GM18508 (cell line): ENCODE results near the gene DHRSX.
"Not testable (repeated sequence)": the region's sequence is repeated elsewhere in the genome, so short reads cannot be mapped to it uniquely, and the experiment has no call there.

ENCODE experiments used
- ATAC-seq: cut with Tn5 transposase; IDR thresholded peaks from one replicate; pipeline ENCODE4 v1.9.1; 2021; ENCODE audit warnings: moderate number of reproducible peaks; ENCODE audit not compliant: insufficient read depth, unreplicated experiment

DHRSX gene

DNA sequence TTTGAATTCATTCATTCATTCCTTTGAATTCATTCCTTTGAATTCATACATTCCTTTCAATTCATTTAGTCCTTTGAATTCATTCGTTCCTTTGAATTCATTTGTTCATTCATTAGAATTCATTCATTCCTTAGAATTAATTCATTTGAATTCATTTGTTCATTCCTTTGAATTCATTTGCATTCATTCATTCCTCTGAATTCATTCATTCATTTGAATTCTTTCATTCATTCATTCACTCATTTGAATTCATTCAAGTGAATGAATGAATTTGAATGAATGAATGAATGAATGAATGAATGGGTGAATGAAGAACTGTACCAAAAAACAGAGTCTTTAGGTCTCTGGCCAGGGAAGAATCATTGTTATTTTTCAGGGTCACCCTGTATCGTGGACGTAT lies 216.6 kb downstream of the DHRSX start:
- no peak for ATAC-seq

DNA sequence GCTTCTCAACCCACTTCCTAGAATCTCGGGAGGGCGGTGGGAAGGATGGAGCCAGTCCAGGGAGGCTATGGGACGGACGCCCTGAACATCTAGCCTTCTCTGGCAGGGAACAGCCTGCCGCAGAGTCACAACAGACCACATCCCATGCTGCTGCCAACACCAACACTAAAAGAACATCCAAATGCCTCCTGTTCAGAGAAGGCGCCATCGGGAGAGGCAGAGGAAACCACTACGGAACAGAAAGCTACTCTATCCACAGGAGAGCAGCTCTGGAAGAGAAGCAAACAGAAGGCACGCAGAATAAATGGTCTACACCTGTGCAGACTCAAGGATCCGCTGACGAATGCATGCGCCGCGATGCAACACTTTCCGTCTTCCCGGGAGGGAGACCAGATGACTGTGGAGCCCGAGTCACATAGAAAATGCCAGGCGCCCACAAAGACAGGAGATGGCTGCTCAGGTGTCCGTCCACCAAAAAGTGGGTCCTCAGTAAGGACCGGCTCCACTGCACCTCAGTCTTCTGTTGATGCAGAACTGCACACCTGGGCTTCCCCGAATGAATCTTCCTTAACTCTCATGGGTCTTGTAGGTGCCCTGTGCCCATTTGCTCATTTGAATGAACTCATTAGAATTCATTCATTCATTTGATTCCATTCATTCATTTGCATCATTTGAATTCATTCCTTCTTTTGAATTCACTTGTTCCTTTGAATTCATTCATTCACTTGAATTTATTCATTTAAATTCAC lies 217.5 kb downstream of the DHRSX start:
- ATAC-seq = no peak

DNA sequence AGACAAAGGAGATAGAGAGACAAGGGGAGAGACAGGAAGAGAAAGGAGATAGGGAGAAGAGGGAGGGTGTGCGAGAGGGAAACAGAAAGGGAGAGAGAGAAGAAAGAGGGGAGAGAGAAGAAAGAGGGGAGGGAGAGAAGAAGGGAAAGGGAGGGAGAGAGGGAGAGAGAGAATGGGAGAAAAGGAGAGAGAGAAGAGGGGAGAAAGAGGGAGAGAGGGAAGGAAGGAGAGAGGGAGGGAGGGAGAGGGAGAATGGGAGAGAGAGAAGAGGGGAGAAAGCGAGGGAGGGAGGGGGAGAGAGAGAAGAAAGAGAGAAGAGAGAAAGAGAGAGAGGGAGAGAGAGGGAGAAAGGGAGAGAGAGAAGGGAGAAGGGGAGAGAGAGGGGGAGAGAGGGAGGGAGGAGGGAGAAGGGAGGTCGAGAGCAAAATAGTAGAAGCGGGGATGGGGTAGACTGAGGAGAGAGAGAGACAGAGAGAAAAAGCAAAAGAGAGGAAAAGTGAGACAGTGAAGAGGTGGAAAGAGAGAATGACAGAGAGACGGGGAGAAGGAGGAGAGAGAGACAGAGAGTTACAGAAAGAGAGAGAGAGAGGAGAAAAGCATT lies 218.2 kb downstream of the DHRSX start:
- ATAC-seq = no peak

DNA sequence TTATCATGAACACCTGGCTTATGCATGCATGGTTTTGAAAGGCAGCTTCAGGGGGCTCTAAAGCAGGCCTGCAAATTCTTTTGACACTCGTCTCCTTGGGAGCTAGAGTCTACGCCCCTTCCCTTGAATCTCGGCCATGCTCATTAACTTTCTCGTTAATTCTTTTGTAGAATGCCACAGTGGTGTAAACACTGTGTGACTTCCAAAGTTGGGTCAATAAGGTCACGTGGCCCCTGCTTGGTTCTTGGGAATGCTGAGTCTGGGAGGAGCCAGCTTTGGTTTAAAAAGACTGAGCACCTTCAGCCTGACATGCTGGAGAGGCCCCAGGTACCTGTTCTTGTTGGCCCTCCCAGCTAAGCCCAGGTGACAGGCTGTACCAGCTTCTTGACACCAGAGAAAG lies 228.4 kb downstream of the DHRSX start:
- no peak for ATAC-seq

DNA sequence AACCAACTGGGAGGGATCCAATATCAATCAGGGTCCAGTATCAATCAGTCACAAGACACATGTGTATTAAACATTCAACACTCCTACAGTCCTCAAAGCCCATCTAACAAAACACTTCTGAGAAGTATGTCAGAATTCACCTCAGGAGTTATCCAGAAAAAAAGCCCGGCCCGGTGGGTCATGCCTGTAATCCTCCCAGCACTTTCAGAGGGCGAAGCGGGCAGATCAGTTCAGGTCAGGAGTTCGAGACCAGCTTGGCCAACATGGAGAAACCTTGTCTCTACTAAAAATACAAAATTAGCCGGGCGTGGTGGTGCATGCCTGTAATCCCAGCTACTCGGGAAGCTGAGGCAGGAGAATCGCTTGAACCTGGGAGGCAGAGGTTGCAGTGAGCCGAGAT lies 229.2 kb downstream of the DHRSX start:
- ATAC-seq = not testable (repeated sequence)

DNA sequence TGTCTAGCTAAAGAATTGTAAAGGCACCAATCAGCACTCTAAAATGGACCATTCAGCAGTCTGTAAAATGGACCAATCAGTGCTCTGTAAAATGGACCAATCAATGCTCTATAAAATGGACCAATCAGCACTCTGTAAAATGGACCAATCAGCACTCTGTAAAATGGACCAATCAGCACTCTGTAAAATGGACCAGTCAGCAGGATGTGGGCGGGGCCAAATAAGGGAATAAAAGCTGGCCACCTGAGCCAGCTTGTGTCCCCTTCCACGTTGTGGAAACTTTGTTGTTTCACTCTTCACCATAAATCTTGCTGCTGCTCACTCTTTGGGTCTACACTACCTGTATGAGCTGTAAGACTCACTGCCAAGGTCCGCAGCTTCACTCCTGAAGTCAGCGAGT lies 230.0 kb downstream of the DHRSX start:
- ATAC-seq = not testable (repeated sequence)

DNA sequence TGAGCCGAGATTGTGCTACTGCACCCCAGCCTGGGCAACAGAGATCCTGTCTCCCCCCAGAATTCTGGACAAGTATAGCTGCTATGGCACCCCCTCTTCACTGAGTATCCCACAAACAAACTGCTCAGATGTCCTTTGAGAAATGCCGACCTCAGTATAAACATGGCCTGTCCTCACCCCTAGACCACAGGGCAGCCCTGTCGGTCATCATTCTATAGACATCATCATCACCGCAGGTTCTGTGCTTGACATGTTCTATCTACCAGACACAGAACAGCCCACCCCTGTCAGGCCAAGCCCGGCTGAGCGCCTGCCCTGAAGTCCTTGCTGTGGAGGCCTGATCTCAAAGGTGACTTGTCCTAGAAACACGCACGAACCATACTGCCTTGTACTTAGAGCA lies 232.9 kb downstream of the DHRSX start:
- ATAC-seq = no peak

DNA sequence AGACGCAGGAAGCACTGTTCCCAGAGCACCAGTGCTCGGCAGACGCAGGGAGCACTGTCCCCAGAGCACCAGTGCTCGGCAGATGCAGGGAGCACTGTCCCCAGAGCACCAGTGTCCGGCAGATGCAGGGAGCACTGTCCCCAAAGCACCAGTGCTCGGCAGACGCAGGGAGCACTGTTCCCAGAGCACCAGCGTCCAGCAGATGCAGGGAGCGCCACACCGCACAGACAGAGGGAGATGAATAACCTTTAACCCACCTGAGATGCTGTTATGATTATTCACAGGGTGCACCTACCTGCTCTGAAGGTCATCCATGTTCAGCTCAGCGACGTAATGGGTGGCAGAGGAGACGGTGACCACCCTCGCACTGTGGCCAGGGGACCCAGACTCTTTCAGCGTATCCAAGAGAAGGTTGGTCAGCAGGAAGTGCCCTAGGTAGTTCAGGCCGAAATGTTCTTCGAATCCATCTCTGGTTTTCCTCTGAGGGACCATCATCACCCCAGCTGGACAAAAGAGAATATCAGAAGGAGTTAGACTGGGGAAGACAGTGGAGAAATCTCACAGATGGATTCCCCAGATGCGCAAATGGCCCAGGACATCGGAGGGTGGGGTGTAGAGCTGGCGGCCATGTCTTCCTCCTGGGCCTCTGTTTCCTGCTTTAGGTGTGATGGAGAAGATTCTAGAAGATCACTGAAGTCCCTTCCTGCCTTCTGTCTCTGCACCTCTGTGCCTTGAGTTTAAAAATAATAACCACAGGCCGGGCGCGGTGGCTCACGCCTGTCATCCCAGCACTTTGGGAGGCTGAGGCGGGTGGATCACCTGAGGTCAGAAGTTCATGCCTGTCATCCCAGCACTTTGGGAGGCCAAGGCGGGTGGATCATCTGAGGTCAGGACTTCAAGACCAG lies 234.1 kb downstream of the DHRSX start:
- no peak for ATAC-seq

DNA sequence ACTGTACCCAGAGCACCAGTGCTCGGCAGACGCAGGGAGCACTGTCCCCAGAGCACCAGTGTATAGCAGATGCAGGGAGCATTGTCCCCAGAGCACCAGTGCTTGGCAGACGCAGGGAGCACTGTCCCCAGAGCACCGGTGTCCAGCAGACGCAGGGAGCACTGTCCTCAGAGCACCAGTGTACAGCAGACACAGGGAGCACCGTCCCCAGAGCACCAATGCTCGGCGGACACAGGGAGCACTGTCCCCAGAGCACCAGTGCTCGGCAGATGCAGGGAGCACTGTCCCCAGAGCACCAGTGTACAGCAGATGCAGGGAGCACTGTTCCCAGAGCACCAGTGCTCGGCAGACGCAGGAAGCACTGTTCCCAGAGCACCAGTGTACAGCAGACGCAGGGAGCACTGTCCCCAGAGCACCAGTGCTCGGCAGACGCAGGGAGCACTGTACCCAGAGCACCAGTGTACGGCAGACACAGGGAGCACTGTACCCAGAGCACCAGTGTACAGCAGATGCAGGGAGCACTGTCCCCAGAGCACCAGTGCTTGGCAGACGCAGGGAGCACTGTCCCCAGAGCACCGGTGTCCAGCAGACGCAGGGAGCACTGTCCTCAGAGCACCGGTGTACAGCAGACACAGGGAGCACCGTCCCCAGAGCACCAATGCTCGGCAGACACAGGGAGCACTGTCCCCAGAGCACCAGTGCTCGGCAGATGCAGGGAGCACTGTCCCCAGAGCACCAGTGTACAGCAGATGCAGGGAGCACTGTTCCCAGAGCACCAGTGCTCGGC lies 234.9 kb downstream of the DHRSX start:
- not testable (repeated sequence) for ATAC-seq

DNA sequence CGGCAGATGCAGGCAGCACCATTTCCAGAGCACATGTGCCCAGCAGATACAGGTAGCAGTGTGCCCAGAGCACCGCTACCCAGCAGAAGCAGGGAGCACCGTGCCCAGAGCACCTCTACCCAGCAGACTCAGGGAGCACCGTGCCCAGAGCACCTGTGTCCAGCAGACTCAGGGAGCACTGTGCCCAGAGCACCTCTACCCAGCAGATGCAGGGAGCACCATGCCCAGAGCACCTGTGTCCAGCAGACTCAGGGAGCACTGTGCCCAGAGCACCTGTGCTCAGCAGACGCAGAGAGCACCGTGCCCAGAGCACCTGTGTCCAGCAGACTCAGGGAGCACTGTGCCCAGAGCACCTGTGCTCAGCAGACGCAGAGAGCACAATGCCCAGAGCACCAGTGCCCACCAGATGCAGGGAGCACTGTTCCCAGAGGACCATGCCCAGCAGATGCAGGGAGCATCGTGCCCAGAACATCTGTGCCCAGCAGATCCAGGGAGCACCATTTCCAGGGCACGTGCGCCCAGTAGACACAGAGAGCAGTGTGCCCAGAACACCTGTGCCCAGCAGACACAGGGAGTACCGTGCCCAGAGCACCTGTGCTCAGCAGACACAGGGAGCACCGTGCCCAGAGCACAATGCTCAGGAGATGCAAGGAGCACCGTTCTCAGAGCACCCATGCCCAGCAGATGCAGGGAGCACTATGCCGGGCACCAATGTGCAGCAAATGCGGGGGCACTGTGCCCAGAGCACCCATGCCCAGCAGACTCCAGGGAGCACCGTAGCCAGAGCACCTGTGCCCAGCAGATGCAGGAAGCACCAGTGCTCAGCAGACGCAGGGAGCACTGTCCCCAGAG lies 236.4 kb downstream of the DHRSX start:
- ATAC-seq = no peak

DNA sequence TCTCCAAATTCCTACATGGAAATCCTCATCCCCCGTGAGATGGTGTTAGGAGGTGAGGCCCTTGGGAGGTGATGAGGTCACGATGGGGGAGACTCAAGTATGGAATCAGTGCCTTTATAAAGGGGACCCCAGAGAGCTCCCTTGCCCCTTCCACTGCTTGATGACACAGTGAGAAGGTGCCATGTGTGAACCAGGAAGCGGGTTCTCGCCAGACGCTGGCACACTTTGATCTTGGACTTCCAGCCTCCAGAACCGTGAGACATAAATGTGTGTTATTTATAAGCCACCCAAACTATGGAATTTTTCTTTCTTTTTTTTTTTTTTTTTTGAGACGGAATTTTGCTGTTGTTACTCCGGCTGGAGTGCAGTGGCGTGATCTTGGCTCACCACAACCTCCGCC lies 237.6 kb downstream of the DHRSX start:
- no peak for ATAC-seq

DNA sequence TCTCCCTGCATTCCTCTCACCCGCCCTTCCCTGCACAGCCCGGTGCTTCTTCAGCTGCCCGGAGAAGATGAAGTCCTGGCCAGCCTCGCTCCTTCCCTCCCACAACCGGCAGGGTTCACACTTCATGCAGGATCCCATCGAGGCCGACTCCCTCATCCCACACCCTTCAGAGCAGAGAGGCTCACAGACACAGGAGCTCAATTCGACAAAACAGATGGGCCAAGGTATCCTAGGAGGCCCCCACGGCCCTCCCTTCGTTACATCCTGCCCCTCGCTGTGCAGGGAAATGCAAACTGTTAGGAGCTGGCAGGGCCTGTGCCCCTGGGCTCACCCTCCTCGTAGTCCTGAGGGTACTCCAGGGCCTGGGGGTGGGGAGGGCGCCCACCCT lies 238.1 kb downstream of the DHRSX start:
- ATAC-seq = no peak

DNA sequence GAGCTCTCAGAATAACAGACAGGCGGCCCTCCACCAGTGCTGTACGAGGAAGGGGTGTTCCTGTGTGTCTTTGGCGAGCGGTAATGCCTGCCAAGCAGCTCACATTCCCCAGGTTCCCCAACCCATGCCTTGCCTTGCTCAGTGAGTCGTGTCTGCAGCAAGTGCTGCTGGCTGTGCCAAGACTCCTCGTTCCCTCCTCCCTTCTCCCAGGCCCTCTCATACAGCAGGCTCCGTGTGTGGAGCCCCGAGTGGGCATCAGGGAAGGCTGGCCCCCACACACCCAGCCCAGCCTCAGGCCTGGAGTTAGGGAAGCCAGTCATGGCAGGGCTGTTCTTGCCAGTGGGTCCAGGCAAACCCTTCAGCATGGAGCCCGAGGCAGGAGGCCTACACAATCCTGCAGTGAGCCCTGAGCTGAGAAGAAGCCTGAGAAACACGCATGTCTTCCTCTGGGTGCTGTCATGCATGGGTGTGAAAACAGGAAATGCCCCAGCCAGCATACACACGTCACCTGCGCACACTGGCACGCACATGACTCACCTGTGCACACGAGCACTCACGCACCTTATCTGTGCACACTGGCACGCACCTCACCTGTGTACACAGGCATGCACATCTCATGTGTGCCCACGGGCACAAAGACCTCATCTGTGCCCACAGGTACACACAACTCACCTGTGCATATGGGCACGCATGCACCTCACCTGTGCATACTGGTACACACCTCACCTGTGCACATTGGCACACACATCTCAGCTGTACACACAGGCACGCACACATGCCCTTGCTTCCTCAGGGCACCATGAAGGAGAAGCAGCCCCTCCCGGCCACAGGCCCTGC lies 238.7 kb downstream of the DHRSX start:
- ATAC-seq = no peak

DNA sequence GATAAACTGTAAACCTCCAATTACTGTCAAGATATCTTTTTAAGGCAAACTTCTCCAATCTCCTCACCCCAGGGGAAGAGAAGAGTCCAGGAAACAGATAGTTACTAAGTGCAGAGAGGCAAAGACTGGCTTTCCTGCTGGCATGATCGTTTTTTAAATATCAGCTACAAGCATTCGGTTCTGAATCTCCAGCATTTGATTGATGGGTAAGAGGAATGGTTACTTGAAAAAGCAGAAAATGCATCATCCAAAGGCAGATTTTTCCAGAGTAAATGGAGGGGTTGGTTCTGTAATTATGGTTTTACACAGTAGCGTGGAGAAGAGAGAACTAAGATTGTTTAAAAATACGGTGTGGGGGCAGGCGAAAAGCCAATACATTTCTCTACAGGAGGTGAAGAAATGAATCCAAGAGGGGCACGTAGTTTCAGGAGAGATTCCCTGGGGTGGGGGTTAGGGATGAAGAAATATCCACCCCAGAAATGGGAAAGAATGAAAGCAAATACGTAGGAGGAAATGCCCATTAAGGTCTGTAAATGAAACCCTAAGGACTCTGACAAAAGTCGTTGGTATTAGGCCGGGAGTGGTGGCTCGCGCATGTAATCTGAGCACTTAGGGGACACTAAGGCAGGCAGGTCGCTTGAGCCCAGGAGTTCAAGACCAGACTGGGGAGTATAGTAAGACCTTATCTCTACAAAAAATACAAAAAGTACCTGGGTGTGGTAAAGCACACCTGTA lies 248.3 kb downstream of the DHRSX start:
- ATAC-seq = no peak

DNA sequence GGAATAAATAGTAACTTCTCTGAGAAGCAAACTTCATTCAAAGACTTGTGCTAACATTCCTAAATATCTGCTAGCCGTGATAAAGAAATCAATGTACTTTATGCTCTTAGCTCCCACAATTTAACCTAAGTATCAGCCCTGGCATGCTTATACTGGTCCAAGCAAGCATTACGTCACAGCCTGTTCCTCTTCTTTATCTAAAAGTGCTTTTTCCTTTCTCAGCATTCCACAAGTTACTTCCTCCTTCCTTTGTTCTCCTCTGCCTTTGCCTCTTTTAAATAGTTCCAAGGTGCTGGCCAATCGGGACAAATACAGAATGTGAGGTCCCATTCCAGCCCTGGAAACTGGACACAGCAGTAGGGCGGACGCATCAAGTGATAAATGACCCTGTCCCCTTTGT lies 249.6 kb downstream of the DHRSX start:
- ATAC-seq = no peak

DNA sequence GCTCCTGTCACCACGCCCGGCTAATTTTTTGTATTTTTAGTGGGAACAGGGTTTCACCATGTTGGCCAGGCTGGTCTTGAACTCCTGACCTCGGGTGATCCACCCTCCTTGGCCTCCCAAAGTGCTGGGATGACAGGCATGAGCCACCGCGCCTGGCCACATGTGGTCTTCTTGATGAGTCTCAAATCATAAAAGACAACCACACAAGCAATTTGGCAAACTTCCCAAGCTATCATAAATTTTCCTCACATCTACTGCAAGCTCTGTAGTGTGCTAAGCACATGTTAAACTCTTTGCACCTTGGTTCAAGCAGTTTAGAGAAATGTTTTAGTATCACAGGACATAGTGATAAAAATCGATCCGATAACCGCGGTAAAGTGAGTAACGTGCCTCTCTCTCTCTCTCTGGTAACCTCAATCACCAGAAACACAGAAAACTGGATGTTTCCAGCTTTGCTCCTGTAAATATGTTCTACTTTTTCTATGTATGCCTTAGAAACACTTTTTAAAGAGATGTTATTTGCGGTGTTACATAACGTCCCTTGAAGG lies 256.8 kb downstream of the DHRSX start:
- ATAC-seq = no peak

DNA sequence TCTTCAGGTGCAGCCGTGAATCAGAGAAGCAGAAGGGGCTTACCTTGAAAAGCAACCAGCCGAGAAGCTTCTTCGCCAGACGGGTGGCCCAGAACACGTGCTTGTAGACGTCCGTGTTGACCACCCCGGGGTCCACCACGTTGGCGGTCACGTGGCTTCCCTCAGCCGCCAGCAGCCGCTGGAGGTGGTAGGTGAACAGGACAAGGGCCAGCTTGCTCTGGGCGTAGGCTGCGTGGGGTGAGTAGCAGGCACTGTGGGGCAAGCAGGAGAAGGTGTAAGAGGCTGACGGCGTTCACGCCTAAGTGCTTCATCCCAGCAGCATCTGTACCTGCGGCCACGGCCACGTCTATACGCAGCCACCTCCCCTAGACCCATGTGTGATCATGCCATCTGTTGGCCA lies 257.8 kb downstream of the DHRSX start:
- ATAC-seq = no peak

DNA sequence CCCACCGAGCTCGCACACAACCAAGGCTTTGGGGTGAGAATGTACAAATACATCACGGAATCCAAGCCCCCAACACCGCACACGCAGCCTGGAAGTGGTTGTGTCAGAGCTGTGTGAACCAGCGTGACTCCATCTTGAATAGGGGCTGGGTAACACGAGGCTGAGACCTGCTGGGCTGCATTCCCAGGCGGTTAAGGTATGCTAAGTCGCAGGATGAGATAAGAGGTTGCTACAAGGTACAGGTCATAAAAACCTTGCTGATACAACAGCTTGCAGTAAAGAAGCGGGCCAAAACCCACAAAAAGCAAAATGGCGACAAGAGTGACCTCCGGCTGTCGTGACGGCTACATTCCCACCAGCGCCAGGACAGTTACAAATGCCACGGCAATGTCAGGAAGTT lies 258.4 kb downstream of the DHRSX start:
- no peak for ATAC-seq
